GM12875 (cell line): Measurements from ENCODE around the gene ARID1B.

Source experiments
- H3K4me3 ChIP-seq: one replicate; pipeline ENCODE4 v1.5.1; 2011; ENCODE audit warnings: low read depth, low read length, control low read depth
- CTCF ChIP-seq: IDR thresholded peaks from 2 replicates; pipeline ENCODE4 v1.5.1; 2011; ENCODE audit warnings: low read depth, mild to moderate bottlenecking, control low read depth, inconsistent platforms, low read length, moderate library complexity, borderline replicate concordance; ENCODE audit not compliant: insufficient read depth

The ARID1B gene

GRCh38 chr6:157167837-157168236 is 390.7 kb downstream of the ARID1B start:
- no peak for TF ChIP-seq CTCF
- no peak overlapping the region for H3K4me3 ChIP-seq

GRCh38 chr6:157168471-157168870 is 391.3 kb downstream of the ARID1B start:
- H3K4me3 ChIP-seq, result no peak overlapping the region
- TF ChIP-seq CTCF, result no peak

- no peak for TF ChIP-seq CTCF
- H3K4me3 ChIP-seq, result no peak overlapping the region
Measured at GRCh38 chr6:157169226-157169625, 392.0 kb downstream of the ARID1B start.

- no peak for TF ChIP-seq CTCF
- no peak overlapping the region for H3K4me3 ChIP-seq
Measured at GRCh38 chr6:157169656-157170055, 392.5 kb downstream of the ARID1B start.

- no peak for TF ChIP-seq CTCF
- no peak overlapping the region for H3K4me3 ChIP-seq
Measured at GRCh38 chr6:157170535-157170934, 393.4 kb downstream of the ARID1B start.

GRCh38 chr6:157171801-157172200 is 394.6 kb downstream of the ARID1B start:
- TF ChIP-seq CTCF, result no peak
- H3K4me3 ChIP-seq, result no peak overlapping the region

- H3K4me3 ChIP-seq, result no peak overlapping the region
- TF ChIP-seq CTCF, result no peak
Measured at GRCh38 chr6:157172231-157172701, 395.1 kb downstream of the ARID1B start.
